Measurements from ENCODE around the gene DRAXIN. TPM values are rescaled to one million over a fixed set of nuclear protein-coding genes. Genes with fewer than 3 reads are reported as not detected.

The DRAXIN gene
- total and polyA plus RNA-seq, 2 donors (not counting 3 experiments of a cell fraction or from before 2014, with no cell fraction given) = 0.44 to 3.2 TPM

GRCh38 chr1:11725616-11726015 is 34.1 kb downstream of the DRAXIN start:
- no peak overlapping the region for H3K9ac ChIP-seq (replicated peaks; ENCODE audit: extremely low read depth, insufficient read depth, low read length)
- ChIA-PET POLR2A (interaction anchor here (0.6 kb wide), 1 partner anchor 76 kb away, joined by 9 read pairs; no protein-coding TSS in a partner anchor), CTCF (interaction anchor here (0.6 to 1.5 kb wide), 3 partner anchors 14 to 834 kb away, joined by 3 to 4 read pairs (median 3); no protein-coding TSS in a partner anchor)
- H2AFZ ChIP-seq (ENCODE audit: low read depth, low read length) = no peak overlapping the region
- dilution Hi-C loops (cut with MboI; ENCODE audit: extremely low pct_ligation_motif_present, low sequenced_read_pairs) = no loop called here
- H3K27ac ChIP-seq (ENCODE audit: insufficient read depth, low read depth, low read length) = no peak overlapping the region
- no peak overlapping the region for H3K4me2 ChIP-seq (ENCODE audit: insufficient read depth, low read length)
- no peak for TF ChIP-seq MAX (IDR thresholded peaks at IDR 0.05; ENCODE audit: insufficient read depth, insufficient read length)
- no peak for TF ChIP-seq POLR2AphosphoS5 (IDR thresholded peaks at IDR 0.05; ENCODE audit: insufficient read depth, low read depth, low read length)
- TF ChIP-seq EZH2 (IDR thresholded peaks at IDR 0.05; ENCODE audit: borderline replicate concordance, low read depth, low read length, severe bottlenecking) = no peak
- no peak for TF ChIP-seq CTCF (IDR thresholded peaks at IDR 0.05; ENCODE audit: extremely low read depth in 1 of 2, insufficient read depth in 1 of 2, low read depth in 1 of 2, low read length in 2 of 2)
- no peak for TF ChIP-seq JUN (IDR thresholded peaks at IDR 0.05; ENCODE audit: borderline replicate concordance, insufficient read depth, insufficient read length, low read depth)
- no peak for TF ChIP-seq GATA2 (IDR thresholded peaks at IDR 0.05; ENCODE audit: insufficient read depth, insufficient read length, low read depth, low read length)
- no peak for TF ChIP-seq FOS (IDR thresholded peaks at IDR 0.05; ENCODE audit: borderline replicate concordance, insufficient read depth, low read length)
- no peak for TF ChIP-seq POLR2A (IDR thresholded peaks at IDR 0.05; ENCODE audit: low read depth, low read length)
- TF ChIP-seq MYC (IDR thresholded peaks at IDR 0.05; ENCODE audit: low read depth, low read length) = no peak
- intact Hi-C loops (cut with micrococcal nuclease) = no loop called here
- no peaks in the 10 kb centered on the region for H3K36me3 ChIP-seq (ENCODE audit: control insufficient read depth in 2 of 2, extremely low read depth in 1 of 2, insufficient read depth in 2 of 2, low read length in 2 of 2)
- H3K4me3 ChIP-seq (replicated peaks in 1 of 3; ENCODE audit: insufficient read depth in 1 of 3, low read depth in 1 of 3, low read length in 3 of 3) = no peak overlapping the region
- H4K20me1 ChIP-seq (replicated peaks; ENCODE audit: control insufficient read depth, extremely low read depth, insufficient read depth, low read length) = no peaks in the 10 kb centered on the region
- FAIRE-seq (no peak), DNase-seq (ENCODE audit: low read depth, low spot score) (no peak)
- H3K79me2 ChIP-seq (ENCODE audit: control insufficient read depth, insufficient read depth, low read length) = no peaks in the 10 kb centered on the region
- peaks cover 0 to 4% of the 10 kb centered on the region in 2 experiments for H3K27me3 ChIP-seq (ENCODE audit: control insufficient read depth in 2 of 2, insufficient read depth in 2 of 2, low read length in 2 of 2)
- no TSS peak for BruUV-seq (replicated peaks)
- H3K9me3 ChIP-seq (replicated peaks; ENCODE audit: control insufficient read depth, insufficient read depth, low read length) = no peaks in the 10 kb centered on the region
- H3K9me1 ChIP-seq (replicated peaks; ENCODE audit: control insufficient read depth, extremely low read depth, insufficient read depth, low read length) = no peaks in the 10 kb centered on the region
- H3K4me1 ChIP-seq (ENCODE audit: control insufficient read depth, extremely low read depth, insufficient read depth, low read length) = peaks cover 8% of the 10 kb centered on the region
